HL-60 (cell line): Measurements from ENCODE around the gene SMARCC2.

Source experiments
- DNase-seq, 2 experiments: peaks; one replicate each; pipeline ENCODE4 v3.0.0-alpha.2; 2010 to 2020; ENCODE audit warnings: low read depth in 1 of 2, low spot score in 1 of 2
- H3K27ac ChIP-seq: fragments of 250-450 bp; sonication (Bioruptor Pico); replicated peaks from 2 replicates; pipeline ENCODE4 v1.5.1; 2020; ENCODE audit warnings: mild to moderate bottlenecking, moderate library complexity
- H3K27me3 ChIP-seq: fragments of 250-450 bp; sonication (Bioruptor Pico); 2 replicates; pipeline ENCODE4 v1.5.1; 2021; ENCODE audit warnings: mild to moderate bottlenecking, moderate library complexity; ENCODE audit not compliant: insufficient read depth, poor library complexity, severe bottlenecking
- H3K4me3 ChIP-seq: replicated peaks from 2 replicates; pipeline ENCODE4 v1.5.1; 2011; ENCODE audit warnings: mild to moderate bottlenecking, control low read depth, low read length; ENCODE audit not compliant: insufficient read depth
- CTCF ChIP-seq: IDR thresholded peaks from one replicate; pipeline ENCODE4 v1.5.1; 2011; ENCODE audit warnings: low read length, control low read depth, inconsistent platforms; ENCODE audit not compliant: insufficient read depth
- GABPA ChIP-seq: IDR thresholded peaks from 2 replicates; pipeline ENCODE4 v1.6.1; 2012; ENCODE audit warnings: low read depth
- POLR2AphosphoS5 ChIP-seq: IDR thresholded peaks from 2 replicates; pipeline ENCODE4 v1.6.1; 2012; ENCODE audit warnings: low read depth
- REST ChIP-seq: IDR thresholded peaks from 2 replicates; pipeline ENCODE4 v1.6.1; 2012; ENCODE audit warnings: low read depth; ENCODE audit not compliant: insufficient replicate concordance
- SPI1 ChIP-seq: IDR thresholded peaks from 2 replicates; pipeline ENCODE4 v1.6.1; 2012; ENCODE audit warnings: low read depth, mild to moderate bottlenecking, borderline replicate concordance

The SMARCC2 gene

GRCh38 chr12:56155256-56155845 lies 33.9 kb downstream of the SMARCC2 start:
- no peaks in the 10 kb centered on the region for H3K27me3 ChIP-seq
- TF ChIP-seq SPI1 = no peak
- TF ChIP-seq REST = no peak
- TF ChIP-seq POLR2AphosphoS5 = no peak
- TF ChIP-seq GABPA = no peak
- TF ChIP-seq CTCF = no peak
- no peak overlapping the region for H3K27ac ChIP-seq
- no peak for DNase-seq
- no peak overlapping the region for H3K4me3 ChIP-seq

GRCh38 chr12:56154818-56155217 lies 34.5 kb downstream of the SMARCC2 start:
- no peak overlapping the region for H3K27ac ChIP-seq
- no peaks in the 10 kb centered on the region for H3K27me3 ChIP-seq
- TF ChIP-seq SPI1 = no peak
- no peak overlapping the region for H3K4me3 ChIP-seq
- DNase-seq = no peak

GRCh38 chr12:56154246-56154771 lies 35.0 kb downstream of the SMARCC2 start:
- no peak for DNase-seq
- no peak overlapping the region for H3K27ac ChIP-seq
- no peaks in the 10 kb centered on the region for H3K27me3 ChIP-seq
- TF ChIP-seq GABPA = no peak
- no peak for TF ChIP-seq CTCF
- no peak for TF ChIP-seq SPI1
- H3K4me3 ChIP-seq = no peak overlapping the region

GRCh38 chr12:56153678-56154065 lies 35.6 kb downstream of the SMARCC2 start:
- Histone ChIP-seq H3K27me3 (no peaks in the 10 kb centered on the region), H3K4me3 (no peak overlapping the region), H3K27ac (no peak overlapping the region)
- DNase-seq = no peak
- TF ChIP-seq SPI1 = no peak
- TF ChIP-seq GABPA = no peak
- no peak for TF ChIP-seq POLR2AphosphoS5
- TF ChIP-seq REST = no peak
- no peak for TF ChIP-seq CTCF
